Omental fat pad (tissue), 4 donors: Measurements from ENCODE around the gene RASL11A. TPM values are rescaled to one million over a fixed set of nuclear protein-coding genes. Genes with fewer than 3 reads are reported as not detected.
"Not testable (repeated sequence)": the region's sequence is repeated elsewhere in the genome, so short reads cannot be mapped to it uniquely, and the experiment has no call there.

Experiments
- ATAC-seq: fragments of 150-250 bp; one replicate; pipeline ENCODE4 v1.9.1; 2016; ENCODE audit warnings: mild to moderate bottlenecking, moderate library complexity; ENCODE audit not compliant: low FRiP score
- DNase-seq: peaks from one replicate; pipeline ENCODE4 v3.0.0-alpha.2; 2019; ENCODE audit warnings: low spot score
- total RNA-seq, 4 donors: library from RNA; depleted of rRNA; stranded (reverse); fragments of >200 nt; gene quantifications; one replicate each; pipeline ENCODE4 v1.1.0, GENCODE V29; 2016
- TF ChIP-seq, protein P1 (sequence below), 3 donors: fragments of 450-650 bp; IDR thresholded peaks; one replicate each; pipeline ENCODE4 v1.5.1; 2016 to 2017; ENCODE audit warnings: antibody characterized with exemption in 3 of 3, mild to moderate bottlenecking in 3 of 3, moderate library complexity in 2 of 3

The RASL11A gene
- total RNA-seq, 4 donors from 2014 or later, result 32.6 to 50.9 (median 38.4) TPM

DNA sequence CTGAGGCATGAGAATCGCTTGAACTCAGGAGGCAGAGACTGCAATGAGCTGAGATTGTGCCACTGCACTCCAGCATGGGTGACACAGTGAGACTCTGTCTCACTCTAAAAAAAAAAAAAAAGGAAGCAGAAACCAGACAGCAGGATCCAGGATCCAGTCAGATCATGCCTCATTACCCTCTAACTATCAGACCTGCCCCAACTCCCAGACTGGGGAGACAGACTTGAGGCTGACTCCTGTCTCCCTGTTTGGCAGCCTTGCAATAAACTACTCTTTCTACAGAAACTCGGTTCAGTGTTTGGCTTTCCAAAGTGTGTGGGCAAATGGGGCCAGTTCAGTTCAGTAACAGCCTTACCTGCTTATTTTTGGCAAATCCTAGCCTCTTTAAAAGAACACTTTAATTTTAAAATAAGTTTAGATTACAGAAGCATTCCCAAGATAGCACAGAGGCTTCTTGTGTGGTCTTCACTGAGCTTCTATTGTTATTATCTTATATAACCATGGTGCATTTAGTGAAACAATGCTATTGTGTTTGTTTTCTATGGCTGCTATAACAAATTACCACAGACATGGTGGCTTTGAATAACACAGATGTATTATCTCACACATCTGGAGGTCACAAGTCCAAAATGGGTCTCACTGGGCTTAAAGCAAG lies 18.5 kb downstream of the RASL11A start:
- DNase-seq (no peak), ATAC-seq (no peak)
- TF ChIP-seq, protein P1, sequence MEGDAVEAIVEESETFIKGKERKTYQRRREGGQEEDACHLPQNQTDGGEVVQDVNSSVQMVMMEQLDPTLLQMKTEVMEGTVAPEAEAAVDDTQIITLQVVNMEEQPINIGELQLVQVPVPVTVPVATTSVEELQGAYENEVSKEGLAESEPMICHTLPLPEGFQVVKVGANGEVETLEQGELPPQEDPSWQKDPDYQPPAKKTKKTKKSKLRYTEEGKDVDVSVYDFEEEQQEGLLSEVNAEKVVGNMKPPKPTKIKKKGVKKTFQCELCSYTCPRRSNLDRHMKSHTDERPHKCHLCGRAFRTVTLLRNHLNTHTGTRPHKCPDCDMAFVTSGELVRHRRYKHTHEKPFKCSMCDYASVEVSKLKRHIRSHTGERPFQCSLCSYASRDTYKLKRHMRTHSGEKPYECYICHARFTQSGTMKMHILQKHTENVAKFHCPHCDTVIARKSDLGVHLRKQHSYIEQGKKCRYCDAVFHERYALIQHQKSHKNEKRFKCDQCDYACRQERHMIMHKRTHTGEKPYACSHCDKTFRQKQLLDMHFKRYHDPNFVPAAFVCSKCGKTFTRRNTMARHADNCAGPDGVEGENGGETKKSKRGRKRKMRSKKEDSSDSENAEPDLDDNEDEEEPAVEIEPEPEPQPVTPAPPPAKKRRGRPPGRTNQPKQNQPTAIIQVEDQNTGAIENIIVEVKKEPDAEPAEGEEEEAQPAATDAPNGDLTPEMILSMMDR (IDR thresholded peaks at IDR 0.05), result no peak

DNA sequence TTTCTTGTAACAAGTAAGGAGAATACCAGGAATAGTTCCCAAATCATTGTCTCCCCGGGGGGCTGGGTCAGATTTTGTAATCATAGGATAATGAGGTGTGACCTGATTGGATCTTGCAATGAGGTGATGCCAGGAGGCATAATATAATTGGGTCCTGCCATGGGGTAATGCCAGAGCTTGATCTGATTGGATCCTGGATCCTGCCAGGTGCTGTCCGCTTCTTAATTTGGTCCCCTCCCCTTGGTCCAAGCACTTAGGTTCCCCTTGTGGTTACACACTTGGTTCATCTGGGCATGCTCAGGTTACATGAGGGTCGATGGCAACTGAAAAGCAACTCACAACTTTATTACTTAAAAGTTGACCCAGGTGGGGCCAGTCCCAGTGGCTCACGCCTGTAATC lies 20.1 kb downstream of the RASL11A start:
- no peak for DNase-seq
- TF ChIP-seq, protein P1 (IDR thresholded peaks at IDR 0.05), result no peak
- no peak for ATAC-seq

DNA sequence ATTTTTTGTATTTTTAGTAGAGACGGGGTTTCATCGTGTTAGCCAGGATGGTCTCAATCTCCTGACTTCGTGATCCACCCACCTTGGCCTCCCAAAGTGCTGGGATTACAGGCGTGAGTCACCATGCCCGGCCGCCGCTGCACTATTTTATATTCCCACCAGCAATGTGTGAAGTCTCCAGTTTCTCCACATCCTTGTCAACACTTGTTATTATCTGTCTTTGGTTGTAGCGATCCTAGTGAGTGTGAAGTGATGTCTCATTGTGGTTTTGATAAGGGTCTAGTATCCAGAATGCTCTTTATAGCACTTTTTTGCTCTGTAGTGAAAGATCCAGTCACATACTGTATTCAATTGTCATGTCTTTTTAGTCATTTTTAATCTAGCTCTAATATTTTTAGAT lies 21.3 kb downstream of the RASL11A start:
- not testable (repeated sequence) for ATAC-seq, DNase-seq

DNA sequence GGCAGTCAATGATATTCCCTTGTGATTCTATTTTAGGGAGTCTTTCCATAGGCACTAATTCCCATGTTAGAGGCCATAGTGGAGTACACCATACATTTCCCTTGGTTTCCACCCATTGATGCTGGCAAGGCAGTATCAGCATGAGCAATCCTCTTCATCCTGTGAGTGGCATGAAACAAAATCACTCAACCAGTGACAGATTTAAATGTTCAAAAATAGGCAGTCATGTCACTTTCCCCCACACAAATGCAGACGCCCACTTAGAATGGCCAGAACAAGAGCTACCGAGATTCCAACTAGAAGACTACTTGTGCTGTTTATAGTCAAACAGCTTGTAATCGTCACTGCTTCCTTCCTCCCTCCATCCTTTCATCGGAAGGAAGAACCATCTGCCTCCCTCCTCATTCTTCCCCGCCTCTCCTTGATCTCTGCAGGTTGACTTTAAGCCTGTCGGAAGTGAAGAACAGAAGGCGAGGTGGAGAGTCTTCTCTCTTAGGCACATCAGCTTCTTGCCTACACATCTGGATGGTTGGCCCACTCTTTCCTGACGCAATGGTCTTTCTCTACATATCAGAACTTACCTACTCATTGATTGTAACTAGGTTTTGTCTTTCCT lies 22.6 kb downstream of the RASL11A start:
- ATAC-seq, result no peak
- TF ChIP-seq, protein P1 (IDR thresholded peaks at IDR 0.05), result no peak
- no peak for DNase-seq

DNA sequence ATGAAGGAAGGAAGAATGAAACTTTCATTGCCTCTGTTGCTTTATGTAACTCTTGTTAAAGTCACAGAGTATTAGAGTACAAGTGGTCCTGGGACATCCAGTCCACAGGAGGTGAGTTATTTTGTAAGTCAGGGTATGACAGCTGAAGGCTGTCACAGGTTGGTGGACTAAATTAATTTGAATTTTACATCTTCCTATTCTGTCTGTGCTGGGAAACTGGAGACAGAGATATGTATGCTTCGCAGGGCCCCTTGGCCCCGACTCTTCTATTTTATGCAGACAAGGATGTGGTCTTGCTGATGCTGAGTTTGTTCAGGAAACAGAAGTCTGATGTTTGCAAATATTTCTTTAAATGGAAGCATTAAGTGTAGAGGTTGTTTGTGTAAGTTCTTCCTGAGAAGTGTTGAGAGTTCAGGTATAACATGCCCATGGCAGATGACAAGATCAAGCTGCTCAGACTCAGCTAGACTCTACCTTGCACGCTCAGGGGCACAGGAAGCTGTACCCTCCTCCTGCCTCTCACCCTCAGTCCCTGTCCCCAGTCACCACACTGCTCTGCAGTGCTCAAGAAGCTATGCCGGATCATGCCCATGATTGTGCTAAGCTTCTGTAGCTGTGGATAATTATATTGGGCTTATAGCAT lies 23.4 kb downstream of the RASL11A start:
- ATAC-seq (no peak), DNase-seq (no peak)
- TF ChIP-seq, protein P1 (IDR thresholded peaks at IDR 0.05), result no peak

DNA sequence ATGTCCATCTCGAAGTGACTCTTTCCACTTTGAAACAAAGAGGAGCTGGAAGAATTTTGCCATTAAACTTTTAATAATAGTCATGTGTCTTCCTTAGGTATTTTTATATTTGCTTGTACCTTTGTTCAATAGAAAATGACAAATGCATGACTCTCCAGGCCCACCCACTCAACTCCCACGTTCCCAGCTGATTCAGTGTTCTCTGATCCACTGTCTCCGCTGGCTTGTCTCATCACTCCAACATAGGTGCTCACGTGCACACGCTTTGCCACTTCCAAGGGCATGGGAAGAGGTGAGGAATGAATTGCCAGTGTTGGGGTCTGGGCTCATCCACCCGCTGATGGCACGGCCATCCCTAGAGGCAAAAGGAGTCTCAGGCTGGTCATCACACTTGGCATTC lies 24.5 kb downstream of the RASL11A start:
- DNase-seq, result no peak
- TF ChIP-seq, protein P1 (IDR thresholded peaks at IDR 0.05), result no peak
- ATAC-seq, result no peak

DNA sequence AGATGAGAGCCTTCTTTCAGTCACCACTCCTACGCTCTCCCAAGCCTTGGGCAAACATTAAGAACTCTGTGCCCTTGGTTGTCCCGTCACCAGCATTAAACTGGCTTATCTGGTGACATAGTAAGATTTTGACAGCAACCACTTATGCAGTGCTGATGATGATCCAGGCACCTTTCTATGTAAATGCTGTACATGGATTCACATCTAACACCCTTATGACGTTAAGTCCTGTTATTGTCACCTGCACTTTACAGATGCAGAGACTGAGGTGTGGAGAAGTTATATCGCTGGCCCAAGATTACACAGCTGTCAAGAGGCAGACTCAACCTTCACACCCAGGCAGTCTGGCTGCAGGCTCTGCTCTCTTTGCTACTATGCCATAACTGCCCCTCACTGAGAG lies 25.0 kb downstream of the RASL11A start:
- no peak for ATAC-seq
- TF ChIP-seq, protein P1 (IDR thresholded peaks at IDR 0.05), result no peak
- DNase-seq, result no peak
